ENCODE results near the gene SLC17A7. TPM values are rescaled to one million over a fixed set of nuclear protein-coding genes. Genes with fewer than 3 reads are reported as not detected.
"Not testable (repeated sequence)": the region's sequence is repeated elsewhere in the genome, so short reads cannot be mapped to it uniquely, and the experiment has no call there.

SLC17A7 gene
- total RNA-seq, 1 donor from 2014 or later: 2.3 TPM

DNA sequence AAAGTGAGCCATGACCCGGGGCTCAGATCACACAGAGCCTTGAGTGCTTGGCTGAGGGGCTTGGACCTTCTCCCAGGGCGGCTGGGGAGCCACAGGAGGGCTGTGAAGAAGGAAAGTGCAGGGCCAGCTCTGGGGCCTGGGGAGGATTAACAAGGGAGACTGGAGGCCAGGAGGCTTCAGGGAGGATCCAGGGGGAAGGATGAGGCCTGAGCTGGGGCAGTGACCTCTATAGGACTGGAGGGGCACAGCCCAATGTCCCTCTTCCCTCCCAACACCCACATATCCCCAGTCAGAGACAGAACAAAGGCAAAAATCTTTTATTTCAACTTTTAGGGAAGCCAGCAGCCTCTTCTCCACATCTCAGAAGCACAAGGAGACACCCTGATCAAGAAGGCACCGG lies 4.7 kb upstream of the SLC17A7 start:
- no peak for DNase-seq (ENCODE audit: low spot score)

DNA sequence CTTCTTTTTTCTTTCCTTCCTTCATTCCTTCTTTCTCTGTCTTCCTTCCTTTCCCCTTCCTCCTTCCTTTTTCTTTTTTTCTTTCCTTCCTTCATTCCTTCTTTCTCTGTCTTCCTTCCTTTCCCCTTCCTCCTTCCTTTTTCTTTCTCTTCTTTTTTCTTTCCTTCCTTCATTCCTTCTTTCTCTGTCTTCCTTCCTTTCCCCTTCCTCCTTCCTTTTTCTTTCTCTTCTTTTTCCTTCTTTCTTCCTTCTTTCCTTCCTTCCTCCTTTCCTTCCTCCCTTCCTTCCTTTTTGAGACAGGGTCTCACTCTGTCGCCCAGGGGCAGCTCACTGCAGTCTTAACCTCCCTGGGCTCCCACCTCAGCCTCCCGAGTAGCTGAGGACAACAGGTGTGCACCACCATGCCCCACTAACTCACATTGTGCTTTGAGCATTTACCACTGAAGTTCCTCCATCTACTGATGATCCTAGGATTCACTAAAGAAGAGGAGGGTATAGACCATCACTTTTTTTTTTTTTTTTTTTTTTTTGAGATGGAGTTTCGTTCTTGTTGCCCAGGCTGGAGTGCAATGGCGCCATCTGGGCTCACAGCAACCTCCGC lies 2.9 kb upstream of the SLC17A7 start:
- not testable (repeated sequence) for DNase-seq (ENCODE audit: low spot score)

DNA sequence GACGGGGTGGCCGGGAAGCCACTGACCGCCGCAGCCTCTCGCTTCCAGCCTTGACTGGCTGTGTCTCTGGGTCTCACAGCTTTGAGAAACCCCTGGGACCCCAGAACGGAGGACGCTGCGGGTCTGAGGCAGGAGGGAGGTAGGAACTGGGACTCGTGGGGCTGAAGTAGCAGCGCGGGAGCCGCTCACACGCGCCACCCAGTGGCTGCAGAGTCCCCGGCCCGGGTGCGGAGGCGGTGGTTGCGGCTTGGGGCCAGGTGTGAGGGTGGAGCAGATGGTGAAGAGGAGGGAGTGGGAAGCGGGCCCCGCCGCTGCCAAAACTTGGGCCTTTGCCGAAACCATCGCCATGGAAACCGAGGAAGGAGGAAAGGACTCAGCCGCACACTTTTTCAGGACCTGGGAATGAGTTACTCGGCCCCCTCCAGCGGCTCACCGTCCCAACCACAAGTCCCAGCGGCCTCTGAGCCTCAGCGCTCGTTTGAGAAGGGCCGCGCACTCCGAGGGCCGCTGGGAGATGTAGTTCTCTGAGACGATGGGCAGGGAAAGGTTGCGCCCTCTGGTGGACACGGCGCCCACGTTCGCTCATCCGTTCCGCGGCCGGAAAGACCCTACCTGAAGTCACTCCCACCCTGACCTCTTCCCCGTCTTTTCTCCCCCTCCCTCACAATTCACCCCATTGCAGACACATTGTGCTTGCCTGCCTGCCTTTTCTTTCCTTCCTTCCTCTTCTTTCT lies 2.2 kb upstream of the SLC17A7 start:
- DNase-seq (ENCODE audit: low spot score): peak; percentile 96

DNA sequence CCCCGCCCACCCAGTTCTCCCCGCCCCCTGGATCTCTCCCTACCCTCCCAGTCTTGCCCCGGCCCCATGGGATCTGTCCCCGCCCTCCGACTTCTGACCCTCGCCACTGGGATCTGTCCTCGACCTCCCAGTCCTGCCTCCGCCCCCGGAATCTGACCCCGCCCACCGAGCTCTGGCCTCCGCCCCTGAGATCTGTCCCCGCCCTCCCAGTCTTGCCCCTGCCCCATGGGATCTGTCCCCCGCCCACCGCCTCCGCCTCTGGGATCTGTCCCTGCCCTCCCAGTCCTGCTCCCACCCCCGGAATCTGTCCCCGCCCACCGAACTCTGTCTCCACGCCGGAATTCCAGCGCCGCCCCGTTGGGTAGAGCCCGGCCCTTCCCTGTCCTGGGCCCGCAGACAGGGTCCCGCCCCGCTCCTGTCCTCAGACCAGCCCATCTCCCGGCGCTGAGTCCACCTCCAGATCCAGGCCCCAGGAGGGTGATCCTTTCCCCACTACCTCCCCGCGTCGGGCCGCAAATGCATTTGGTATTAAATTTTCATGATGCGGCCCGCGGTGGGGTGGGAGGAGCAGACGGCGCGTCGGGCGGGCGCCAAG lies 1.5 kb upstream of the SLC17A7 start:
- DNase-seq (ENCODE audit: low spot score): peak; percentile 97

DNA sequence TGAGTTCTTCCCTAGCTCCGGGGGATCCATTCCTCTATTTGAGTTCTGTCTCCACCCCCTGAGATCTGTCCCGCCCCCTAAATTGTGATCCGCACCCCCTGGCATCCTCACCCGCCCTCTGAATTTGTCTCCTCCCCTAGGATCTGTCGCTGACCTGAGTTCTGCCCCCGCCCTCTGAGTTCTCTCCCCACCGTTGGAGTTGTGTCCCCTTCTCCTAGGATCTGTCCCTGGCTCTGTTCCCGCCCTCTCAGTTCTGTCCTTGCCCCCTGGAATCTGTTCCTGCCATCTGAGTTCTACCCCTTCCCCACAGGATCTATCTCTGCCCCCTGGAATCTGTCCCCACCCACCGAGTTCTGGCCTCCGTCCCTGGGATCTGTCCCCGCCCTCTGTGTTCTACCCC lies 1.0 kb upstream of the SLC17A7 start:
- DNase-seq (ENCODE audit: low spot score): no peak

DNA sequence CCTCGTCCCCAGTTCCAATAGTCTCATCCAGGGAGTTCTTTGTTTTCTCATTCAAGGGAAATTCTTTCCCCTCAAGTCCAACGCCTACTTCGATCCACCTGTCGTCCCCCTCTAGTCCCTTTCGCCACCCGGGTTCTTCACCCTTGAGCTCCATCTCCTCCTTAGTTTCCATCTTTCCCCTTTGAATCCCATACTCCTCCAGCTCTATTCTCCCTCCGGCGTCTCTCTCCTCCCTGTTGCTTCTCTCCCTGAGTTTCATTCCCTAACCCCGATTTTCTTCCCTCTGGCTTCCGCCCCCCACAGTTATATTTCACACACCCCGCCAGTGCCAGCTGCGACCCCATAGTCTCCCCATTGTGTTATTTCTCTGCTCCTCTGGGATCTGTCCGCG lies 628 bp upstream of the SLC17A7 start:
- DNase-seq (ENCODE audit: low spot score): no peak

DNA sequence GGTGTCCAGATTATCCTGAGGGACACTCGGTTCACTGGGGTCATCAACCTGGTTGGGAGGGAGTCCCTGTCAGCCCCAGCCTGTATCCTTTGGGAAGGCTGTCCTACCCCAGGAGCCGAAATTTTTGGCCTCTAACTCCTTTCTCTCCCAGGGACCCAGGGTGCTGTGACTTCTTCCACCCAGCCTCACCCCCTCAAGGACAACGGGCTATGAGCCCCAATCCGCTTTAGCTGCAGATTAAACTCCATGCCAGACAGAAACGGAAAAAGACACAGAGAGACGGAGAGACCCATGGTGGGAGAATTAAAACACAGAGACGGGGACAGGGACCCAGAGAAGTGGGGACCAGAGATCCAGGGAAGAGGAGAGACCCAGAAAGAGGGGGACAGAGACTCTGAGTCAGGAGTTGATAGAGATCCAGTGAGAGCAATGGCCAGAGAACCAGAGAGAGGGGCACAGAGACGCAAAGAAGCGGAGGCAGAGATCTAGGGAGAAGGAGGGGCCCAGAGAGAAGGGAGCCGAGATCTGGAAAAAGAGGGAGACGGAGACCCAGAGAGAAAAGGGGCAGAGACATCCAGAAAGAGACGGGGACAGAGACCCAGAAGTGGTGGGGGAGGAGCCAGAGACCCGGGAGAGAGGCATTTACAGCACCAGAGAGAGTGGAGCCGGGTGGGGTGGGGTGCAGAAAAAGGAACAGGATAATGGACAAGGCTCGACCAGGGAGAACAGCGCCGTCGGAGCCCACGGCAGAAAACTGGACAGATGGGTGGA lies 703 bp downstream of the SLC17A7 start:
- DNase-seq (ENCODE audit: low spot score): no peak

DNA sequence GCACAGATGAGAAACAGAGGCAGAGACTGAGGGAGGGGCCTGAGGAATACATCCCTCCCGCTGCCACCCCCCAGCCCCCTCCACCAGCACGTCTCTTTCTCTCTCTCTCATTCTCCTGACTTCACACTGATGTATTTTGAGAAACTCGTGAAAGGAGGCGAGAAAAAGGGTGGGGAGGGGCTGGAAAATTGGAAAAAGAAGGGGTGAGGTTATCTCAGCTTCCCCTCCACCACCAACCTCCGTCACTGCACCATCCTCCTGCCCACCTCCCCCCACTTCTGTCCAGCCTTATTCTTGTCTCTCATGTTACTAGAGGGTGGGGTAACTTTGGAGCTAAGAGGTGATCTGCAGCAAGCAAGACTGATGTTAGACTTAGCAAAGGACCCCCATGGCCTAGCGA lies 1.5 kb downstream of the SLC17A7 start:
- DNase-seq (ENCODE audit: low spot score): no peak

DNA sequence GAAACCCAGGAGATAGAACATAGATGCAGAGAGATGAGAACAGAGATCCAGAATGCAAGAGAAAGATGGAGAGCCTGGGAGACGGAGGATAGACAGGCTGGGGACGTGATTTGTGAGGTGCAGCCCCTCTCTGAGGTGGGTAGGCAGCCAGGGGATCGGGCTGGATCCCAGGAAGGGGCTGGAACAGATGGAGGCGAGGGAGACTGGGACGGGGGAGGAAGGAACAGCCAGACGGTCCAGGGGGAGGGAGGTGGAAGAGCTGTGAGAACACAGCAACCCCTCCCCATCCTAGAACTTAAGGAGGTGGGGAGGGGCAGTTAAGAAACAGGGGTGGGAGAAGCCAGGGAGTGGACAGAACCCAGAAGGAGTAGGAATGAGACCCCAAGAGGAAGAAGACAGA lies 3.1 kb downstream of the SLC17A7 start:
- DNase-seq (ENCODE audit: low spot score): no peak

DNA sequence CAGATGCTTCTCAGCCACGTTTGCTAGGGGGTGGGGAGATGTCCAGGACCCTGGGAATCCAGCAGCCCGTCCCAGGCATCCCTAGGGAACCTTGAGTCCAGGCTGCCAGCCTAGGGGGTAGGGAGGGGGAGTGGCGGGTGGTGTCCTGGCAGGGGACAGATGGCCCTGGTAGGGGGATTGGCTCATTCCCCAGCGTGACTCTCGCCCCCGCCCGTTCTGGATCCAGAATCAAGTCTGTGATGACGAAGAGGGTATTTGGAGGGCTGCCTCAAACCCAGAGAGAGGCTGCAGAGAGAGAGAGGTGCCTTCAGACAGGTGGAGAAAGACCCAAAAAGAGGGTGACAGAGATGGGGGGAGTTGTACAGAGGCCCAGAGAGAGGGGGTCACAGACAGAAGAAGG lies 4.1 kb downstream of the SLC17A7 start:
- DNase-seq (ENCODE audit: low spot score): no peak

DNA sequence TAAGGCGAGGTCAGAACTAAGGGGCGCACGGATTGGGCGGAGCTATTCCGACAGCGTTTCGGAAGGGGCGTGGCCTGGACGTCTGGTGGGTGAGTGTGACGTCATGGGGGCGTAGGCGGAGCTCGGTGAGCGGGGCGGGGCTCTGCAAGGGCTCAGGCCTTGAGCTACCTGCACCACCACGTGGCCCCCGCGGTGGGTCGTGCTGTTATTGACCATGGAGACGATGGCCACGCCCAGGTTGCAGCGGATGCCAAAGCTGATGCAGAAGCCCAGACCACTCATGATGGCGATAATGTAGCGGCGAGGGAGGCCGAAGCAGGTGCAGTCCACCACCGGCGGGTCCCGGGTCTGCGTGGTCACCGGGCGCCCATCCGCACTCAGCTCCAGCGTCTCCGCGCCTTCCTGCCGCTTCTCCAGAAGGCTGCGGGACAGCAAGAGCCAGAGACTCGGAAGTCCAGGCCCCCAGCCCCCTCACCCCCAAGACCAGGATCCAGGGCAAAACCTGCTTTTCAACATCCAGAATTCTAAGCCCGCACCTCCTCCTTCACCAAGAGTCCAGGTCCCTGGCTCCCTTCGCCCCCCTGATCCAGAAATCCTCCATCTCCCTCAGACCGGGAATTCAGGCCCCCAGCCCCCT lies 4.8 kb downstream of the SLC17A7 start:
- DNase-seq (ENCODE audit: low spot score): no peak

DNA sequence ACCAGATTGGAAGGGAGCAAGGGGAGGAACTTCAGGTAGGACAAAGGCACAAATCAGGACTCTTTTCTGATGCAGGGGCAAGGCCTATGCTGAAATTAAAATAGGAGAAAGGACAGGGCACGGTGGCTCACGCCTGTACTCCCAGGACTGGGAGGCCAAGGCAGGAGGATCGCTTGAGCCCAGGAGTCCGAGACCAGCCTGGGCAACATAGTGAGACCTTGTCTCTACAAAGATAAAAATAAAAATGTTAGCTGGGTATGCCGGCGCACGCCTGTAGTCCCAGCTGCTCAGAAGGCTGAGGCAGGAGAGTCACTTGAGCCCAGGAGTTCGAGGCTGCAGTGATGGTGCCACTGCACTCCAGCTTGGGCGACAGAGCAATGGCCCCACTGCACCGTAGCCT lies 5.7 kb downstream of the SLC17A7 start:
- no peak for DNase-seq (ENCODE audit: low spot score)

DNA sequence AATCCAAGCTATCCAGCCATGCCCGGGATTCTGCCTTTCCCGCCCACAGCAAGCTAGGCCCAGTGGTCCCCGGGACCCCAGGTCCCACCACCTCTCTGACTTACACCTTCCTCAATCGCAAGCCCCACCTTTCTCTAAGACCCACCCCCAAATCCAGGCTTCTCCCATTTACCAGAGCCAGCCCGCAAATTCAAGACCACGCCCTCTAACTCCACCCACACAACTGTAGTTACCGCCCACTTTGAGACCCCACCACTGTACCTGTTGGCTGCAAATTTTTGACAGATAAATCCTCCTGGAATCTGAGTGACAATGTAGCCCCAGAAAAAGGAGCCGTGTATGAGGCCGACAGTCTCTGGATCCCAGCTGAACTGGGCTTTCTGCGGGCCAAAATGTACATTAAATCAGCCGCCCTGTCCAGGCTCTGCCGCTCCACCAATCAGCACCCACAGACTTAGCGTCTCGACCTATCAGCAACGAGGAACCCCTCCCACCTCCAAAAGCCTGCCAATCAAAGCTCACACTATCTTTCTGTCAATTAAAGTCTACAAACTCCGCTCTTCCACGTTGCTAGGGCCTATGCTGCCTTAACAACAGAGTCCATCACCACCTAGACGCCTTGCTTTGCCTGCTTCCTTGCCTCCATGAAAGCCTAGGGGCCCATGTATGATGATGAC lies 6.3 kb downstream of the SLC17A7 start:
- no peak for DNase-seq (ENCODE audit: low spot score)

DNA sequence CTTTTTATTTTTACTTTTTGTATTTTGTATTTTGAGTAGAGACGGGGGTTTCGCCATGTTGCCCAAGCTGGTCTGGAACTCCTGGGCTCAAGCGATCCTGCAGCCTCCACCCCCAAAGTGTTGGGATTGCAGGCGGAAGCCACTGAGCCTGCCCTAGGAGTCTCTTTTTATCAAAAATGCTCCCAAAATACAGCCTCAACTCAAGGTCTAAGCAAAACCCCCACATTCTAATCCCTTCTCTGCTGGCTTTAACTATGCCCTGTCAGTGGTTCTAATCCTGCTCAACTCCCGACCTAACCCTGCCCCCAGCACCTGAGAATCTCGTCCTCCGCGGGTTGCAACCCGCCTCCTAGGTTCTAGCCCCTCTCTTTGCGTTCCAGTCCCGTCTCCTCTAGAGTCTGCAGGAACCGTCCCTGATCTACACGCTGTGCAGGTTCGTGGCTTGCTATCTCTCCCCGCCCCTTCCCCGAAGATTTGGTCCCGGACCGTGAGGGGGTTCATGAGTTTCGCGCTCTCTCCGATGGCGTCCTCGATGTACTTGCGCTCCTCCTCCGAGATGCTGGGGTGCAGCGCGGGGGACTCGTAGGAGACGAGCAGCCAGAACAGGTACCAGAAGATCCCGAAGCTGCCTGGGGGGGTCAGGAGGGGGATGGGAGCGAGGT lies 8.0 kb downstream of the SLC17A7 start:
- DNase-seq (ENCODE audit: low spot score): no peak

DNA sequence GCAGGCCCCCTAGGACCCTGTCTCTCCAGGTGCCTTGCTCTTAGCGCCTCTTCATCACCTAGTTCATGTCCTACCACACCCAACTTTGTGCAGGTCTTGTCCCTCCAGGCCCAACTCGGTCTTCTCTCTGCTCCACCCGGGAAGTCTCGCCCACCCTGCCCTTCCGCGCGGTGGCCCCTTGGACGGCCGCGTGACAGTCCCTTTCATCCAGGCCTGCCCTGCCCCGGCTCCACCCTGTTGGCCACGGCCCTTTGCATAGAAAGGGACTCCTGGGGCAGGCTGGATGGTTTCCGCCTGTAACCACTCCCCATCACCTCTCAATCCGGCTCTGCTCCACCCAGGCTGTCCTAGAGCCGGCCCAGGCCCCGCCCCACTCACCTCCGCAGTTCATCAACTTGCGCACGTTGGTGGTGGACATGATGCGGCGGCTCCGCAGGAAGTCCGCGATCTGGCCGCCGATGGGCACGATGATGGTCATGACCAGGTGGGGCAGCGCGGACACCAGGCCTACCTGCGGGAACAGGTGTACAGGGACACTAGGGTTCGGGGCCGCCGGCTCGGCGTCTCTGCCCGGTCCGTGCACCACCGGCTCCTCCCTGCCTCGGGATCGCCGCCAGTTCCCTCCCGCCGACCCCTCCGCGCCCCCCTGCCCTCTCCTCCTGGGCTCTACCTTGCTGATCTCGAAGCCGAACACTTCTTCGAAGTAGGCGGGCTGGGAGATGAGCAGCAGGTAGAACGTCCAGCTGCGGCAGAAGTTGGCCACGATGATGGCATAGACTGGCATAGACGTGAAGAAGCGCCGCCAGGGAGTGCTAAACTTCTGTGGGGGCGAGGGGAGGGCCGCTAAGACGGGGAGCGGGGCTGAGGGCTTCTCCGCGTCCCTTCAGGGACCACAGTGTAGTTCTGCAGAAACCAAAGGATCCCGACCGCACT lies 8.9 kb downstream of the SLC17A7 start:
- DNase-seq (ENCODE audit: low spot score): no peak

DNA sequence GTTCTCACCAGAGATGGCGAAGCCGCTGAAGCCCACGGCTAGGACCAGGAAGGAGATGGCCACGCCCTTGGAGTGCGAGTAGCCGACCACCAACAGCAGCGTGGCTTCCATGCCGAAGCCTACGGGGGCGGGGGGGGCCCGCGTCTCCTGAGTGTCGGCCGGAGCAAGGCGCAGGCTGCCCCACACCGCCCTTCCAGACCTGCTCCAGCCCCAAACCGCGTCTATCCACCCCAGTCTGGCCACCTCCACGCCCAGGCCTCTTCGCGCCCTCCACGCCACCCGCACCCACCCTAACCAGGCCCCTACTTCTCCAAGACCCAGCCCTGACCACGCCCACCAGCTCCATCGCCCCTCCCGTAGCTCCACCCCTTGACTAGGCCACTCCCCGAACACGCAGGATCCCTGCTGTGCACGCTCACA lies 10.0 kb downstream of the SLC17A7 start:
- no peak for DNase-seq (ENCODE audit: low spot score)

DNA sequence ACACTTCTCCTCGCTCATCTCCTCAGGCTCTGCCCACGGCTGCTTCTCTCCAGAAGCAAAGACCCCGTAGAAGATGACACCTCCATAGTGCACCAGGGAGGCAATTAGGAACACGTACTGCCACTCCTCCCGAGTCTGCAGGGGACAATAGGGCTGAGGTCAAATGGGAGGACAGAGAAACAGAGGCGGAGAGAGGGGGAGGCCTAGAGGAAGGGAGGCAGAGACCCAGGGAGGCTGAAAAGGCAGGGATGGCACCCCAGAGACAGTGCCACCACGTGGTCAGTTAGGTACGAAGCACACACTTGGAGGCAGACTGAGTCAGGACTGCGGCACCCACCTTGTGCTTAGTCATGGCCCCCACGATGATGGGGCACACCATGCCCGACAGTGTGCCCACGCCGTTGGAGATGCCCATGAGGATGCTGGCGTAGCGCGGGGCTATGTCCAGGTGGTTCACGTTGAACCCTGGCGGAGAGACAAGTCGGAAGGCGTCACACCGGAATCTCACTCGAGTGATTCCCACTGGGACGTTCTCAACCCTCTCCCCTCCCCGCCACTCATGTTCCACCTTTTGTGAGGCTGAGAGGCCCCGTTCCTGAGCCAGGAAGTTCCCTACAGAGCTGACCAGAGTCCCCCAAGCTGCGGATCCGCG lies 10.5 kb downstream of the SLC17A7 start:
- no peak for DNase-seq (ENCODE audit: low spot score)

DNA sequence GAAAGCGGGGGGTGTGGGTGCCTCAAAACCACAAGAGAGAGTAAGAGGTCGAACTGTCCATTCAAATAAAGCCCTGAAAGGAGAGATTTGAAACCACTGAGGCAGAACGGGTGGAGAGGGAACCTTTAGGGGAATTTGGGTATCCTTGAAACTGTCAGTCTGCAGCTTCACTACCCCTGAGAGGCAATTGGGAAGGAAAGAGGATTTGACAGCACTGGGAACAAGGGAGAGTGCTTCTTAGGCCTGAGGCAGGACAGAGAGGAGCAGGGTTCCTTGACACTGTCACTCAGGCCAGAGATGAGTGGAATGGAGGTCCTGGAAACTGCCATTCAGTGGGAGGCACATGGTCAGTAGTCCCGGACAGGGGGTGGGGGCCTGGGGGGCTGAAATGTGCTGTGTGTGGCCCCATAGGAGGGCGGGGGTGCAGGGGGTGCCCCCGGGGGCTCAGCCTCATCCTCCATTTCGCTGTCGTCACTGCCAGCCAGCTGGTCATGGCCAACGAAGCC lies 11.1 kb downstream of the SLC17A7 start:
- no peak for DNase-seq (ENCODE audit: low spot score)
